DMS114 treated with DMSO at 0.1 percent for 48 hours (cell line): Measurements from ENCODE around the gene EGFR.

Experiments
- DNase-seq: peaks from one replicate; lab custom pipeline; 2025; ENCODE audit not compliant: unreplicated experiment; lab: John Stamatoyannopoulos, UW

Gene EGFR

DNA sequence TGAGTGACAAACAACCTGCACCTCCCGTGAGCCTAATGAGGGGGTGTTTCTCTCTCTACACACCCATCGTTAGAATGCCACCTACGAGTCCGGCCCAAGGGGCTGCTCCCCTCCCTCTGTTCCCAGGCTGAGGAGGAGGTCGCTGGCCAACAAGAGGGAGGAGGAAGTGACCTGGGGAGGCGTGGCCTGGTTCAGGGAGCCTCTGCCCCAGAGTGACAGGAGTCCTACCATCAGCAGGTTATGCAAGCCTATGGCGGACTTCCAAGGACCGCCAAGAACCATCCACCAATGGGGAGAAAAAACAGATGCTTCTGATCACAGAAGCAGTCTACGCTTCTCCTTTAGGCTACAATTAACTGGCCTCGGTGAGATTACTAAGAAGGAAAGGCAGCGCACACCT, 12.3 kb upstream of the EGFR start:
- DNase-seq: no peak

- no peak for DNase-seq
These were observed 5.0 kb upstream of the EGFR start for GRCh38 chr7:55013851-55014250.

- no peak for DNase-seq
These were observed 2.6 kb upstream of the EGFR start for GRCh38 chr7:55016061-55016745.

DNA sequence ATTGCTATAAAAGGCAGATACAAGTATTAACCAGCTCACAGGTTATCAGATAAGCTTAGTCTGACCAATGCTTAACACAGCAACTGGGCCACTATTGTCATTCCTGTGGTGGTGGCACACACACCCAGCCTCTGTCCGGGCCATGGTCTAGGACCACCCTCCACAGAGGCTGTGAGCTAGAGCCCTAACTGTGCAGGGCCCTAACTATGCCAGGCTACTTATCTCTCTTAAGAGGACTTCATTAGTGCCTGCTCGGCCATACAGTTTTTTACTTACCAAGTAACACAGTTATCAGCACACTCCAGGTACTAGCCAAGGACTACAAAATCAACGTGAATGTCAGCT, 2.1 kb upstream of the EGFR start:
- DNase-seq: no peak

DNA sequence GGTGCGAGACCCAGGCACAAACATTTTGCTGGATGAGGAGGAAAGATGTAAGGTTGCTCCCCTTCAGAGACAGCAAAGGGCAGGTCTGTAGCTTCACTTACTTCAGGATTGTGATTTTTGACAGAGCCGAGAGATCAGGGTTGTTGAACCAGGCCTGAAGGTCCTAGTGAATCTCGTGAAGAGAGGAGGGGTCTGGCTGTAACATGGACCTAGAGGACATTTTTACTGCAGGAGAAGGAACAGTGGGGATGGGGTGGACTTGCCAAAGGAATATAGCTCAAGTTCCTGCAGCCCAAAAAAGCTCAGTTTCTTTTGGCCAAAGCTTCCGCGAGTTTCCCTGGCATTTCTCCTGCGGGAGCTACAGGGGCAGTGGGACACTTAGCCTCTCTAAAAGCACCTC, 976 bp upstream of the EGFR start:
- DNase-seq: no peak

GRCh38 chr7:55019191-55019690, 424 bp downstream of the EGFR start:
- no peak for DNase-seq

- DNase-seq: no peak
These were observed 1.1 kb downstream of the EGFR start for GRCh38 chr7:55019691-55020465.

- DNase-seq: no peak
These were observed 1.7 kb downstream of the EGFR start for GRCh38 chr7:55020466-55020871.

GRCh38 chr7:55021053-55021452, 2.2 kb downstream of the EGFR start:
- no peak for DNase-seq

GRCh38 chr7:55022002-55022985, 3.5 kb downstream of the EGFR start:
- no peak for DNase-seq

DNA sequence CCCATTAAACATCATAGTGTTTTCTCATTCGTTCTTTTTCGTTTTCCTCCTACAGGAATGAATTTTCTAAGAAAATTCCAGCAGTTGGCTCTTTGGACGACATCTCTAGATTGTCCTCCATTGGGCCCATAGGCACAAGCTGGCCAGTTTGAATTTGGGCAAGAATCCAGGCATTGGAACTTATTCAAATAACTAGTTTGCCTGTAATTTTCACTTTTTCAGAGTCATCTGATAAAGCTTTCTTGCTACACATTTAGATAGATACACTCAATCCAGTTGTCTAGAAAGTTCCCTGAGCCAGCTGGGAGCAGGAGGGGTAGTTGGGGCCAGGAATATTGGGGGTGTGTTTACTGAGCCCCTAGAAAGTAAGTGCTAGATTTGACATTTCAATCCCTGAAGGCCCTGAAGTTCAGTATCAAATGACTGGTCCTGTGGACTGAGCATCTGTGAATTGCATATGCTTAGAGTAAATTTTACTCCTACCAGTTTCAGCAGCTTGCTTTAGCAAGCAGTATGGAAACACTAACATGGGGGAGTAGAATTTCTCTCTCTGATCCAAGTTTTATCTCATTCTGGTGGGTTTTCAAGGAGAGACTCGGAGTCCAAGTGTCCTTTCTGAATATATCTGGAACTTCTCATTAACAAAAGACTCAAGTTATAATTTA, 5.2 kb downstream of the EGFR start:
- DNase-seq: no peak

GRCh38 chr7:55024776-55025175, 6.0 kb downstream of the EGFR start:
- DNase-seq: no peak

GRCh38 chr7:55026086-55026790, 7.4 kb downstream of the EGFR start:
- no peak for DNase-seq

- no peak for DNase-seq
These were observed 8.2 kb downstream of the EGFR start for GRCh38 chr7:55026867-55027490.

DNA sequence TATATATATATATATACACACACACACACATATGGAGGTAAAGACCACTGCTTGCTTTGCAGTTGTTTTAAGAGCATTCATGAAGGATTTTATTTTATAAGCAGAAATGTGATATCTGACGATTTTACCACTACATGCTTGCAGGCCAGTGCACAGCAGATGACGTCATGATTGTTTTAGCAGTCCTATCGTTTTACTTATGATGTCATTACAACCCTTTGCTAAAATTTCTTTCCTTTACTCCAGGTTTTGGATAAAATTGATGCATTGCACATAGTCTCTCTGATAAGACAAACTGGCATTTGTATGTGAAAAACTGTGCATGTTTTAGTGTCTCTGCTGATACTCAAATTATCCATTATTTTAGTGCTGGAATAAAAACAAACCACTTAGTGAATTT, 9.2 kb downstream of the EGFR start:
- no peak for DNase-seq

- no peak for DNase-seq
These were observed 11.5 kb downstream of the EGFR start for GRCh38 chr7:55030314-55030713.

DNA sequence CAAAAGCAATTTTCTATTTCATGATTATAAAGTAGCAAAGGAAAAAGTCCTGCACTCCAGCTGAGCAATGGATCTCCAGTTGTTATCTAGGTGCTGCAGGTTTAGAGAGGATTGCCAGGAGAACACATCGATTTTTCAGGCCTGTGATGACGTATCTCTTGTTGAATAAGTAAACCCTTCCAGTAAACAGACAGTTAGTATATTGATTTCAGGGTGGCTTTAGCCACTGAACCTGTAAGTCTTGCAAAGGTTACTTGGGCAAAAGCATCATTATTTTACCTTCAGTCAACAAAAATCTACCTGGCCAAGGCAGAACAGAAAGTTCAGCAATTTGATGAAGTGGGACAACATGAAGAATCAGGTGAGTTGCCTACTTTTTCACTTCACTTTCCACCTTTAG, 12.3 kb downstream of the EGFR start:
- DNase-seq: no peak

GRCh38 chr7:55032069-55032699, 13.4 kb downstream of the EGFR start:
- DNase-seq: no peak

DNA sequence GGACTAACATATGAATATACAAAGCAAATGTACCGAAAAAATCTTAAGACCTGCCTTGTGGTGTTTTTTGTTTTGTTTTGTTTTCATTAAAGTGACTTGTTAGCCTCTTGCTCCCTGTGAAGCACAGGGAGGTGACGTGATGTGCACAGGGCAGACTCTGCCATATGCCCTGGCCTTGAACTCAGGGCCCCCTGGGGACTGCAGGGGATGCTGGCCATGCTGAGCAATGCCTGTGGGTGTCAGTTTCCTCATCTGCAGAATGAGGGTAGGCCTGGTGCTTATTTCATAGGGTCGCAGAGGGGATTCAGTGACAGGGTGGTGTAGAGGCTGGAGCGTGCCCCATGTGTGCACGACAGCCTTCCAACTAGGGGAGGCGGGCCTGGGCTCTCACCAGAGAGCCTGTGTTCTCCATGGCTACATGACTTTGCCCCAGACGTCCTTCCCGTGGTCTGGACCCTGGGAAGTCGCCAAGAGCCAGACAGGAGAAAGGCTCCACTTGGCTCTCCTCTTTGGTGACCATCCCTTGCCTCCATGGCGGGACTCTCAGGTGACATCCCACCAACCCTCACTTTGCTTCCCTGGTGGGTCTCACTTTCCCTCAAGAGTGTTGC, 14.5 kb downstream of the EGFR start:
- DNase-seq: no peak
